Measurements from ENCODE around the gene ZBTB7A.

ZBTB7A gene

DNA sequence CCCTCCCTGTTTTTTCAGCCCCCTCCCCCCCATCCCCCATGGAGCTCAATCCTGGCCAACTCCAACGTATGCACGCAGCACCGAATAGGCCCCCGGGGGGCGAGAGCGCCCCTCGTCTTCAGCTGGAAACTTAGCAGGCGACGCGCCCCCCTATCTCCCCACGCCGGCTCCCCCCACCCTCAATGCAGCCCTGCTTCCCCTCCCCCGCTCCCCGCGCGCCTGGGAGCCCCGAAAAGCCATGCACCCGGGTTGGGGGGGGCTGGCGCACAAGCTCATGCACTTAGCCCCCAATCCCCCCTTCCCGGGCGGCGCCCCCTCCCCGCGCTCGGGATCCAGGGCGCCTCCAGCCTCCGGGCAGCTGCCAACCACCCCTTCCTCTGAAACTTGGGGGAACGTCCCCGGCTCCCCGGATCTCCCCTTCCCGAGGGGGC lies 508 bp downstream of the ZBTB7A start:
- no peak for DNase-seq

DNA sequence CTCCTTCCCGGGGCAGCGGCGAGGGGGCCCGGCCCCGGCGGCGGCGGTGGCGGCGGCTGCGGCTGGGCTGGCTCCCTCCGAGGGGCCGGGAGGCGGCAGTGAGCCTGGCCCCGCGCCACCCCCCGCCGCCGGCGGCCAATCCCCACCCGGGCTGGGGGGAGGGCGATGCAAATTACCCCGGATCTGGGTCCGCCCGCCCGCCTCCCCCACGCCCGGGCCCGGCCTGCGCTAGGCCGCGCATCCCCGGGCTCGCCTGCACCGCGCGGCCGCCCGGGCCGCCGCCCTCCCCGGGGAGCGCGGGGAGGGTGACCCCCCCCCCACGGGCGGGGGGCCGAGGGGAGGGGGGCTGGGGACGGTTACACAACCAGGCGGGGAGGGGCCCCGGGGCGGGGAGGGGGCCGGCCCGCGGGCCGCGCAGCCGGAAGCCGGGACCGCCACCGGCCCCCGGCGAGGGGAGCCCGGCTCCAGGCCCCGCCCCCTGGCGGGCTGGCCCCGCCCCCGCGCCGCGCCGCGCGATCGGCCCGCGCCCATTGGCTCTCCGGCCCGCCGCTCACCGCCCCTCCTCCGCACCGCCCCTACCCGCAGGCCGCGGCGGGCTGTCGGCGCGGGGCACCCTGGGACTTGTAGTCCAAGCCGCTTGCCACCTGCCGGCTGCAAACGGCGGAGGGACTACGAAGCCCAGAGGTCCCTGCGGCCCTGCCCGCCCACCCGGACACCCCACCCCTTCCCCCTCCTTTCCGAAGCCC lies 1.1 kb downstream of the ZBTB7A start:
- peak; percentile 94 for DNase-seq

DNA sequence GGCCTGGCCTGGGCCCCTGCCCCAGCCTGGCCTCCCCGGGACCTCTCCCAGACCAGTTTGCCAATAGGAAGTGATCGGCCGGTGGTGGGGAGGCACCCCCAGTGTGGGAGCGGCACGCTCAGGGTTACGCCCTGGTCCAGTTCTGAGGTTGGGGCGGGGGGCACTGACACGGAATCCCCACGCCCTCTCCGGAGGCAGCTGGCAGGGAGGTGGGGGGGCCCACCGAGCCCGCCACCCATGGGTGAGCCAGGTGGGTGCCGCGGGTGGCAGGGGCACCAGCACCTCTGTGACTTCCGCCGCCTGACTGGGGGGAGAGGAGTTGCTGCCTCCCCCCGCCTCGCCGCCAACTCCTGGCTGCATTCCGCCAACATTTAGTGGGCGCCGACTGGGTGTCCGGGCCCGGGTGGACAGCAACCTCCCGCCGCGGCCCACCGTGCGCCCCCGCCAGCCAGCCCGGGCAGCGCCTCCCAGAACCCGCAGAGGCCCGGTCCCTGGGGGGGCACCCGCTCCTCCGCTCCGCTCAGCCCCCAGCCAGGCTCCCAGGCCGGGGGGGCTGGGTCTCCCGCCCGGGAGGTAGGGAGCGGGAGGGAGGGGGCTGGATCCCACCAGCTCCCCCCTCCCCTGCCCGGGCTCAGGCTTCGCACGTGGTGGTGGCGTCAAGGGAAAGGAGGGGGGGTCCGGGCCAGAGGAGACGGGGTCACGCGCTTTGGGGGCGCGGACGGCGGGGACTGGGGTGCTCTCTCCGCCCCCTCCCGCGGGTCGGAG lies 2.0 kb downstream of the ZBTB7A start:
- DNase-seq: no peak

DNA sequence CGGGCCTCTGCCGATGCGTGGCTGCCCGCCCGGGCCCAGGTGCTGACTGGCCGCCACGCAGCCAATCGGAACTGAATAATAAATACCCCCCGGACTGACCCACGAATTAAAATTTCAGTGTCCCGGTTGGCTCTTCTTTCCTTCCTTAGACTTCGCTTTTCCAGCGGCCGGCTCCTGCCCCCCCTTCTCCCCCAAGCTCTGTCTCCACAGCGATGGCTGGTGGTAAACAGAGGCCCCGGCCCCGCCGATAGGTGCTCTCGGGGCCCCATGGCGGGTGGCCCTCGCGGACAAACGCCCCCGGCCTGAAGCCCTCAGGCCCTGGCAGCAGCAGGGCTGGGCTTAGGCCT lies 2.6 kb downstream of the ZBTB7A start:
- DNase-seq: no peak

DNA sequence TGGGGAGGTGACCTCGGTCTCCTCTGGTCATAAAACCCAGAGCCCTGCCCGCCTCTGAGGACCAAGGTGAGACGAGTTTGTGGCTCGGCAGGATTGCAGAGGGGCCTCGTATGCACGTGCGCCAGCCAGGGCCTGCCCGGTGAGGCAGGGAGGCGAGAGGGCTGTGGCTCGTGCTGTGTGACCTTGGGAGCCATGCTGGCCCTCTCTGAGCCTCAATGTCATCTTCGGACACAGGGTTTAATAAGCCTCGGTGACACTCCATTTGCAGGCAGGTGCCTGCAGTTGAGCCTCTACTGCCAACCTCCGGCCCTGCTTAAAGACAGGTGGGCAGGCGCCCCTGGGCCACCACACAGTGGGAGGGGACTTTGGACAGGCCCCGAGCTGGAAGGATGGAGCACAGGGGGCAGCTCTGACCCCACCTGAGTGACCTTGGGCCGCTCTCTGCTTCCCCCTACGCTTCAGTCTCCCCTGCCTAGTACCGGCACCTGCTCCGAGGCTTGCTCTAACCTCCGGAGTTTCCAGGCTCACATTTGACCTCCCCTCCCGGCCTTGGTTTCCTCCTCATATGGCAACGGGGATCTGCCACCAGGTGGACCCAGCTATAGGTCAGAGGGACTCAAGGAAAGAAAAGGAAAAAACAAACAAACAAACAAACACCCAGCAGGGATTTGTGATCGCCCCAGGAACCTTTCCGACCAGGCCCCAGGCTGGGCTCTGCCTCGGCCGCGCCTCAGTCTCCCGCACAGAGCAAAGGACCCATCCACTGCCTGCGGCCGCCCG lies 3.1 kb downstream of the ZBTB7A start:
- DNase-seq: no peak

DNA sequence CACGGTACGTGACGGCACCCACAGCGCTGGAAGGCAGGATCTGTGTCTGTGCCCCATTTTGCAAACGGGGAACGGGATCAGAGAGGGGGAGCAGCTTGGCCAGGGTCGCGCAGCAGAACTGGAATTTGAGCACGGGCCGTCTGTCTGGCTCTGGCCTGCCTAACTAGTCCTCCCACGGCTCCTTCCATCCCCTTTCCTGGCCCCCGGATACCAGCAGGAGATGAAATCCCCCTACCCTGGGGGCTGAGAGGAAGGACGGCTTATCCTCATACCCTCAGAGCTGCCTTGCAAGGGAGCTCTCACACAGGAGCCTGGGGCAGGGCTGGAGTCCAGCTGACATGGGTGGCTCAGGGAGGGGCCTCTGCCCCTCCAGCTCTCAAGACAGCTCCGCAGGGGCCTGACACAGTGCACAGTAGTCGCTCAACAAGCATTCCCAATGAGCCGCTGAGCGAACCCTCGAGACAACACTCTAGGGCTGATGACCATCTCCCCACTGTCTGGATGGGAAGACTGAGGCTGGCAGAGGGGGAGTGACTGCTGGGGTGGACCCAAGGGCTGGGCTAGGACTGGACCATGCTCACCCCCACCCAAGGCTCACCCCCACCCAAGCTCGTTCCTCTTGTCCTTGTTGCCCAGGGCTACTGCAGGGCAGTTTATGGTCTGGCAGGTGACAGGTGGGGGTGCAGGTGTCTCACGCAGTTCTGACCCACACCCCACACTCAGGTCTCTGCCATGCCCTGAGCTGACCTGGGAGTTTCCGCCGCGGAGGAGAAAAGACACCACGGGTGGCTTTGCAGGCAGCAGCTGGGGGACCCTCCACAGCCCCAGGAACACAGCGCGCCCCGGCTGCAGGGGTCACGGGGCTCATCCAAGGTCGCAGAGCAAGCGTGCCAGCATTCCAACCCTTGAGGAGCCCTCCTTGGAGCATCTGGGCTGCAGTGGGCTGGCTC lies 4.0 kb downstream of the ZBTB7A start:
- no peak for DNase-seq

DNA sequence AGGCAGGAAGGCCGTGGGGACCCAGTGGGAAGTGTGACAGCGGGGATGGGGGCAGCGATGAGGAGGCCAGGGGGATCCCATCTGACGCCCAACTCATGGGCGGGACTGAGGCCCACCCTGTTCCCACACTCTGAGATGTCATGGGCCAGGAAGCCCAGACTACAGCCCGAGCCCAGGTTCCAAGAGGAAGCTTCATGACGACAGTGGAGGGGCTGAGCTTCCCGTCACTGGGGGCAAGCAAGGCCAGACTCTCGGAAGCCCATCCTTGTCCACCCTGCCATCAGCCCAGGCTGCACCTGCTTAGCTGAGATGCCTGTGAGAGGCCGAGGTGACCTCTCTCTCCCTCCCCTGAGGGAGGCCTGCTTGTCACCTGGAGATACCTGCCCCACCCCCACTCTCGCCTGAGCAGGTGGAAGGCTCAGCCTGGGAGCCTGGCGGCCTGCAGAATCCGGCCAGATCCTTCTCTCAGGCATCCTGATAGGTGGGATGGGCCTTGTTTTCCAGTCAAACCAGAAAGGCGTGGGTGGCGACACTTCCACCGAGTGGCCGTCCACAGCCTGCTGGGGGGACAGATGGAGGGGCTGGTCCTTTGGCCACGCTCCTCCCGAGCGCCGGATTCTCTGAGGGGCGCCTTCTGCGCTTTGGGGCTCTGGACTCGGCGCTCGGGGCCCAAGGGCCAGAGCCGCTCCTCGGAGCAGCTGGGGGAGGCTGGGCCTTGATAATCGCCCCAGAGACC lies 4.8 kb downstream of the ZBTB7A start:
- peak; percentile 78 for DNase-seq

DNA sequence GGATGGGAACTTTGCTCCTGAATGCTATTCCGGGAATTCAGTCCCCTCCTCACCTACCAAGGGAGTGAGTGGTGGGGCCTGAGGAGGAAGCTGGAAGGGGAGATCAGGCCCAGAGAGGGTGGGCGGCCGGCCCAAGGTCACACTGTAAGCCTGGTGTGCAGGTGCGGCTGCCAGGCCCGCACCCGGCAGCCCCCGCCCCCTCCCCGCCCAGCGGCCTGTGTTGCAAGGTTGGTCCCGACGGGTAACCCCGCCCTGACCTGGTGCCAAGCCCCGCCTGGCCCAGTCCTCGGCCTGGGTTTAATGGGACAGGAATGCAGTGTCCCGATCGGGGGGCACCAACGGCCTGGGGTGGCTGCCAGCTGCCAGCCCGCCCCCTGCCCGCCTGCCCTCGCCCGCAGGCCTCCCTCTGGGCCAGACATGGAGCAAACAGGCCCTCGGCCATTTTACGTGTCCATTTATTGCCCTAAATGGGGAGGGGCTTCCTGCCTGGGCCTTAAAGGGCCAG lies 5.5 kb downstream of the ZBTB7A start:
- DNase-seq: peak; percentile 58

DNA sequence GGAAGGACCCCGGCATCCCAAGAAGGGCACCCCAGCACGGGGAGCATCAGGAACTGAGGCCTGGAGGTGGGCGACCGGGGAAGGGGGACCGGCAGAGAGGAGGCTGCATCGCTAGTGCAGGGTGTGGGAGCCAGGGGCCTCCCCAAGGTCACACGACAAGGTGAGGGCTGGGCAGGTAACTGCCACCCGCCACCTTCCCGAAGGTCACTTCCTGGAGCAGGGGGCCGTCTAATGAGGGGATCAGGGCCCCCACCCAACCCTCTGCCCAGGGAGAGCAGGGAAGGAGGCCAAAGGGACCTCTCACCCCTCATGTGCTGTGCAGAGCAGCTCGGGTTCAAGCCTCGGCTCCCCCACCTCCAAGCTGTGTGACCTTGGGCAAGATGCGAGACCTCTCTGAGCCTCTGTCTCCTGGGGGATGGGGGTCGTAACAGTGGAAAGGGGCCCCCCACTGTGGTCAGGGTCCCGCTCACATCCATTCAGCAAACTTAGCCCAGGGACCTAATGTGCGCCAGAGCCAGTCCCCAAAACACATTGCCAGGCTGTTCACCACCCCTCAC lies 6.0 kb downstream of the ZBTB7A start:
- no peak for DNase-seq

DNA sequence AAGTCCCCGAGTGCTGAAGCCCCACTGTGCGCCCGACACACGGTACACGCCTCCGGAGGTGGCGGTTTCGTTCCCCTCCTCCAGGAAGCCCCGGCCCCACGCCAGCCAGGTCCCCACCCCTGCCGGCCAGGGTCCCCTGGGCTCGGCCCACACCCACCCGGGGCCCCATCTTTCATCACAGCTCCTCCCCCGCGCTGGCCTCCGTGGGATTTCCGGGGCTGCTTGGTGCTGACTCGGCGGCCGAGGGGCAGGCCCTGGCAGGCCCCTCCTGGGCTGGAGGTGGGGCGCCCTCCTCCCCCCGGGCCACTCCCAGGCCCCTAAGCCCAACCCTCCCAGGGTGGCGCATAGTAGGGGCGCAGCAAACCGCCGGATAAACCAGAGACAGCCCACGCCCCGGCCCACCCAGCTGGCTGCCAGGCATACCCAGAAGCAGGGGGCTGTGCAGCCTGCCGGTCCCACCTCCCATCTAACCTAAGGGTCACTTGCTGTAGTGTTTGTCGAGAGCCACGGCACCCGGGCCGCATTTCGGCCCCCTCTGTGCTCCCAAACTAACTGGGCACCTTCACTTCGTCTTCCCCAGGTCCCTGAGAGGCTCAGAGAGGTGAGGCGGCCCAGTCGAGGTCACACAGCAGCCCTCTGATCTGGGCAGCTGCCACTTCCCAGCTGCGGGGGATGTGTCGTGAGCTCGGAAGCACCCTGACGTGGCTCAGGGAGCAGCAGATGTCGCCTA lies 6.6 kb downstream of the ZBTB7A start:
- DNase-seq: no peak

DNA sequence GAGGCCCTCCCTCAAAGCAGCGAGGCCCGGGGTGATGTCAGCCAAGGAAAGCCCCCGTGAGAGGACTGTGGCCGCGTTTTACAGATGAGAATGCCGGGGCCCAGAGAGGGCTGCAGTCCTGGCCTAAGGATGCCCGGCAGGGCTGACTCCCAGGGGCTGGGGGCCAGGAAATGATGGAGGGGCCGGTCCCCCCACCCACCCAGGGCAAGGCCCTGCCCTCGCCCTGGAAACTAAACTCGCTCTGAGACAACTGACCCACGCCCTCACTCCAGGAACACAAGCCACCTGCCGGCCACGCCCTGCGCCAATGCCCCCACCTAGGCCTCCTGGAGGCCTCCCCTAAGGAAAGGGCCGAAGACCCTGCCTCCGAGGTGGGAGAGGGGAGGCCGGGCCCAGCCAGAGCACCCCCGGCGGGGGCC lies 7.2 kb downstream of the ZBTB7A start:
- no peak for DNase-seq

DNA sequence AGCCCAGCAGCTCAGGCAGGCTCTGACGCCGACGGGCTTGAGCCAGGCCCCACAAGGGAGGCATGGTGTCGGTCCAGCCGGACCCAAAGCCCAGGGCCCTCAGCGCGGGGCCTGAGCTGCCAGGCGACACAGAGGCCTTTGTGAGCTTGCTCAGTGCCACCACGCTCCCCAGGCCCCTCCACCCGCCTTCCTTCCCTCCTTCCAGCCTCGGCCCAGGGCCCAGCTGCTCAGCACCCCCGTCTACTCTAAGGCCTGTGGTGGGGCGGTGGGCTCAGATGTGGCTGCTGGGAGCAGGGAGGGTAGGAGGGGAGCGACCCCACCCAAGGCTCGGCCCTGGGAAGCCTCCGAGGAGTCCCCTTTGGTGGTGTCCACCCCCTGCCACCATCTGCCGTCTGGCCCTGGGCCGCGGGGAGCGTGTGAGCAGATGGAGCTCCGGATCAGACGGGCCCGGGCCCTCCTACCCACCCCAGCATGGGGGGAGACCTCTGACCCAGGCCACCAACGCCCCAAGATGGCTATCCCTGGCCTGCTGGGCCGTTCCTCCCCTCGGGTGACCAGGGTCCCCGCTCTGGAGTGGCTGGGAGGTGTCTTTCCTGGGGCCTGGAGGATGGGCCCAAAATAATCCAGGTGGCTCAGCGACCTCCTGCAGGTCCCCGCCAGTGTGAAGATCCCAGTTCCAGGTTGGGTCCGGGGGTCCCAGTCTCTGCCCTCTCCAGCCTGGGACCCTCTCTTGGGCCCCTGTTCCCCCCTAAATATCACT lies 7.8 kb downstream of the ZBTB7A start:
- no peak for DNase-seq

DNA sequence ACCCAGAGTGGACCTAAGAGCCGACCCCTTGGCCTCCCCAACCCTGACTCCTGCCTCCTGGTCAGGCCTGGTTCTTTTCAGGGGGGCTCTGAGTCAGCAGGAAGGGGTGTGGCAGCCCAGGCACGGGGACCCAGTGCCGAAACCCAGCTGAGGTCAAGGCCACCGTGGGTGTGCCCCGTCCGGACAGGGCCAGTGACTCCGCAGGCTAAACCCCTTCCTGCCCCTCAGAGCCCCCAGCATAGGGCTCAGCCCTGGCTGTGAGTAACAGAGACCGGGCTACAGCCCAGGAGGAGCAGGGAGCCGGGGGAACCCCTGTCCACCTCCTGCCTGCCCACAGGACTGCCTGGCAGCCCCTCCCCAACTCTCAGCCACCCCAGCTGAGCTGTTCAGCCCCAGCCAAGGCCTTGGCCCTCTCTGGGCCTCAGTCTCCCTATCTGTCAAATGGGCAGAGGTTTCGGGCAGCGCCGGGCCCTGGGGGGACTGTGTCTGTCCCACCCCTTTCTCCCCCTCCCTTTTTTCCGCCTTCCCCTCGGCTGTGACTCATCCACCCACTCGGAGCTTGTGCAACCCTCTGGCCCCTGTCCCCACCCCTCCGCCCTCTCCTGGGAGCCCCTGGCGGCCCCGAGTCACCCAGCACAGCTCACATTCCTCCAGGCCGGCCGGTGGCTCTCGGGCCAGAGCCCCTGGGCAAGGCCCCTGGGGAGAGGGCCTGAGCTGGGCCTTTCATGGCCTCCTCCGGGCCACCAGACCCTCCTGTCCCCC lies 8.6 kb downstream of the ZBTB7A start:
- no peak for DNase-seq

DNA sequence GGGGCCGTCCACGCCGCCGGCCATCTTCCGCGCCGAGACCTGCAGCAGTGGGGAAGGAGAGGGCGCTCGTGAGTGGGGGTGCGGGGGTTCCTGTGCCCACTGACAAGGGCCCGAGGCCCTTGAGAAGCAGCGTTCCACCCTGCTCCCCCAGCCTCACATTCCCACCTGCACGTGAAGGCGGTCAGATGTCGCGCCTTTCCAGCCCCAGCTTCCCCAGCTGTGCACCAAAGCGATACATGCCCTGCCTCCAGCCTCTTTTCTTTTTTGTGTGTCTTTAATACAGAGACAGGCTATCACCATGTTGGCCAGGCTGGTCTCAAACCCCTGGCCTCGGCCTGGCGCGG lies 11.5 kb downstream of the ZBTB7A start:
- no peak for DNase-seq

DNA sequence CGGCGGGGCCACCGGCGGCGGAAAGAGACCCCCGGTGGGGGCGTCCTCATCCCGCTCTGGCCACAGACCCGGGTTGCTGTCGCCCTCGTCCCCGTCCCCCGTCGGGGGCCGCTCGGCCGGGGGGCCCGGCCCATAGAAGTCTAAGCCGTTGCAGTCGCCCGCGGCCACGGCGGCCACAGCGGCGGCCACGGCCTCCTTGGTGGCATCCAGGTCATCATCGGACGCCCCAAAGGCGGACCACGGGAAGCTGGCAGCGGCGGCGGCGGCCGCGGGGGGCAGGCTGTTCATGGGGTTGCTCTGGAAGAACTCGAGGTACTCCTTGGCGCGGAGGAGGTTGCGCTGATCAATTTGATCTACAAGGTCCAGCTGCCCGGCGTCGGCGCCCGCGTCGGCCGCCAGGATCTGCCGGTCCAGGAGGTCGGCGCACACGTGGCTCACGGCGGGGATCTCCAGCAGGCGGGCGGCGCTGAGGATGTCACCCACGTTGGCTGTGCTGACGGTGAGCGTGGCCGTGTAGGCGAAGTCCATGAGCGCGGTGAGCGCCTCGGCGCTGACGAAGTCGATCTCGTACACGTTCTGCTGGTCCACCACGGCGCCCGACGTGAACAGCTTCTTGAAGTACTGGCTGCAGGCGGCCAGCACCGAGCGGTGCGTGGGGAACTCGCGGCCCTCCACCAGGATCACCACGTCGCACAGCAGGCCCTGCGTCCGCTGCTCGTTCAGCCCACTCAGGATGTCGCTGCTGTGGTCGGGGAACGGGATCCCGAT lies 12.1 kb downstream of the ZBTB7A start:
- DNase-seq: no peak

DNA sequence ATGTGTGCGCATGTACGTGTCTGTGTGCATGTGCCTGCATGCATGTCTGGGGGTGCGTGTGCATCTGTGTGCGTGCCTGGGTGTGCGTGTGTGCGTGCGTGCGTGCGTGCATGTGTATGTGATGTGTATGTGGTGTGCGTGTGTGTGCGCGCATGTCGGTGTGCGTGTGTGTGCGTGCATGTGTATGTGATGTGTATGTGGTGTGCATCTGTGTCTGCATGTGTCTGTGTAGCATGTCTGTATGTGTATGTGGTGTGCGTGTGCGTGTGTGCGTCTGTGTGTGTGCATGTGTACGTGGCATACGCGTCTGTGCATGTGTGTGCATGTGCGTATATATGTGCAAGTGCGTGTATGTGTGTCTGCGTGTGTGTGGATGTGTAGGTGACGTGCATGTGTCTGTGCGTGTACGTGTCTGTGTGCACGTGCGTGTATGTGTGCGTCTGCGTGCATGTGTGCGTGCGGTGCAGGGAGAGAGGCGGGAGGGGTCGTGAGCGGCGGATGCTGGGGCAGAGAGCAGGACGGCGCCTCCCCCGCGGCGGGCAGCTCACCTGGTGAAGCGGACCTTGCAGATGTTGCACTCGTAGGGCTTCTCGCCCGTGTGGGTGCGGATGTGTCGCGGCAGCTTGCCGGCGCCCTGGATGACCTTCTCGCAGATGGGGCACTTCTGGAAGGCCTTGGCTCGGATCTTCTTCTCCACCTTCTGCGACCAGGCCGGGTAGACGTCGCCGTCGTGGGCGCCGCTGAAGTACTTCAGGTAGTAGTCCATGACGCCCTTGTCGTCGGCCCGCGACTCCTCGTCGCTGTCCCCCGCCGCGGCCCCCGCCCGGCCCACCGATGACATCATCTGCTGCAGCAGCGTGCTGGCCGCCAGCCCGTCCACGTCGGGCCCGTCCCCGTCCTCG lies 13.0 kb downstream of the ZBTB7A start:
- no peak for DNase-seq

DNA sequence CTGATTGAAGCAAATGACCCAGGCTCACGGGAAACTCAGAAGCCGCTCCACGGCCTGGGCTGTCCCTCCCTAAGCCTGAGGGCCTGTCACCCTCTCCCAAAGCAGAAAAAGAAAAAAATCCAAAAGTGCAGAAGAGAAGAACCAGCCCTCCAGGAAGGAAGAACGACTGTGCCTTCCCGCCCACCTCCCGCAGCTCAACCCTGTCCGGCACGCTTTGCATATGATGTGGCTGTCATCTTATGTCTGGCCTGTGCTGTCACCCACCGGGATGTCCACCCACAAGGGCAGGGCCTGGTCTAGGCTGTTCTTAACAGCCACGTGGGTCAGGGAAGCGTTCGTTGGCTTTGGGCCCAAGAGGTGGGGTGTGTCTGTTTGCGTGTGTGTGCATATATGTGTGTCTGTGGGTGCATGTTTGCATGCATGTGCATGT lies 13.7 kb downstream of the ZBTB7A start:
- DNase-seq: no peak

Measured in NCI-H774 (cell line).